GM18508 (cell line): Measurements from ENCODE around the gene VEGFA.

Source experiments
- ATAC-seq: cut with Tn5 transposase; IDR thresholded peaks from one replicate; pipeline ENCODE4 v1.9.1; 2021; ENCODE audit warnings: moderate number of reproducible peaks; ENCODE audit not compliant: insufficient read depth, unreplicated experiment

The VEGFA gene

DNA sequence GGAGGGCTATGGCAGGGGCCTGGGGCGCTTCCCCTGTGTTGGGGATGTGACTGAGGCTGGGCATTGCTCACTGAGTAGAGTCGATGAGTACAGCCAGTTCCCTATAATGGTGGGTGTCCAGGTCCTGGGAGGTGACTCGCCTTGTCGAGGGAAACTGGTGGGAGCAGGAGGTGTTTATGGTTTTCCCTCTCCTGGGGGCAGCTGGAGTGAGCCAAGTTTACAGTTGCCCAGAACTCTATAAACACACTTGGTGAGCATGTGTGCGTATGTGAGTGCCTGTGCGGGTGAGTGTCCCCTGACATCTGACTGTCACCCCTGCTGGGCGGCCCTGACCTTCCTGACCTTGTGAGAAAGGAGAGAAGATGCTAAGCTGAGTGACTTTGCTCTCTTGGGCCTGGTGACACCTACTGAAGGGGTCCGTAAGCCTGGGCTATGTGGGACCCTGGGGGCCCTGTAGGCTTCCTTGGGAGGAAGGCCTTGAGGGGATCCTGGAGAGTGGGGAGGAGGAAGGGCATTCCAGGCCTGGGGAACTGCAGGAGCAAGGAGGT, 65.9 kb downstream of the VEGFA start:
- ATAC-seq, result no peak
